NCI-H1694 treated with DMSO at 0.1 percent for 48 hours (cell line): Measurements from ENCODE around the gene RAB4B.
A peak's percentile ranks its signal among the peaks of the same experiment; 100 is the strongest.
"Not testable (repeated sequence)": the region's sequence is repeated elsewhere in the genome, so short reads cannot be mapped to it uniquely, and the experiment has no call there.

Experiments used
- DNase-seq: peaks from one replicate; lab custom pipeline; 2025; lab: John Stamatoyannopoulos, UW

The RAB4B gene, protein sequence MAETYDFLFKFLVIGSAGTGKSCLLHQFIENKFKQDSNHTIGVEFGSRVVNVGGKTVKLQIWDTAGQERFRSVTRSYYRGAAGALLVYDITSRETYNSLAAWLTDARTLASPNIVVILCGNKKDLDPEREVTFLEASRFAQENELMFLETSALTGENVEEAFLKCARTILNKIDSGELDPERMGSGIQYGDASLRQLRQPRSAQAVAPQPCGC

DNA sequence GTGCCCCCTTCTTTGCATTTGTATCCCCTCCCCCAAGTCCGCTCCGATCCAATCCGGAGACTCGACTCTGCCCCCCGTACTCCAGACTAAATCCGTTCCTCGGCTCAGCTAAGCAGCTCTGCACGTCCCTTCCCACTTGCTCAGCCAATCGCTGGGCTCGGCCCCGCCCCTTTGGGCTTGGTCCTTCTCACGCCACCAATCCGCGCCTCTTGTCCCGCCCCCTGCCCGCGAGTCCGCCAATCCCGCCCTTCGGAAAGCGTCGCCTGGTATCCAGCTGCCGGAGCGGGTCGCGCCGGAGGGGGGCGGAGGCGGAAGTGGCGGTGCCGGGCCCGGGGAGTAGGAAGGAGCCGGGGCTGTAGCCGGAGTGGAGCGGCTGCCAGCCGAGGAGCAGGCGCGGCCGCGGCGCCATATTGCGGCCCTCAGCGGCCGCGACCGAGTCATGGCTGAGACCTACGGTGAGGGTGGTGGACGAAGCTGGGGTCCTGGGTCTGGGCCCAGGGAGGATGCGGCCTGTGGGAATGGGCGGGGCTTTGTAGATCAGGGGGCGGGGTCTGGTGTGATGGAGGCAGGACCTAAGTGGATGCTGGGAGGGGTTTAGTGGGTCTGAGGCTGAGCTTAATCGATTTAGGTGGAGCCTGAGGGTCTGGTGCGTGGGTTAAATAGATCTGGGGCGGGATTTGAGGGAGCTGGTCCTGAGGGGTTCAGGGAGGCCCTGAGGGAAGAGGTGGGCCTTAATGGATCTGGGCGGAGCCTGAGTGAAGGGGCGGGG, at the start of gene RAB4B:
Gene RAB4B (plus strand): TSS at position 311 of the 769 bp plus-strand sequence. CDS start 129 bp downstream, at position 440.
- peak; percentile 99 for DNase-seq

- DNase-seq, result not testable (repeated sequence)
Measured at GRCh38 chr19:40730065-40730464, 48.0 kb upstream of the RAB4B start.

GRCh38 chr19:40732304-40732703, 45.7 kb upstream of the RAB4B start:
- not testable (repeated sequence) for DNase-seq

GRCh38 chr19:40733149-40733548, 44.9 kb upstream of the RAB4B start:
- DNase-seq, result no peak

DNA sequence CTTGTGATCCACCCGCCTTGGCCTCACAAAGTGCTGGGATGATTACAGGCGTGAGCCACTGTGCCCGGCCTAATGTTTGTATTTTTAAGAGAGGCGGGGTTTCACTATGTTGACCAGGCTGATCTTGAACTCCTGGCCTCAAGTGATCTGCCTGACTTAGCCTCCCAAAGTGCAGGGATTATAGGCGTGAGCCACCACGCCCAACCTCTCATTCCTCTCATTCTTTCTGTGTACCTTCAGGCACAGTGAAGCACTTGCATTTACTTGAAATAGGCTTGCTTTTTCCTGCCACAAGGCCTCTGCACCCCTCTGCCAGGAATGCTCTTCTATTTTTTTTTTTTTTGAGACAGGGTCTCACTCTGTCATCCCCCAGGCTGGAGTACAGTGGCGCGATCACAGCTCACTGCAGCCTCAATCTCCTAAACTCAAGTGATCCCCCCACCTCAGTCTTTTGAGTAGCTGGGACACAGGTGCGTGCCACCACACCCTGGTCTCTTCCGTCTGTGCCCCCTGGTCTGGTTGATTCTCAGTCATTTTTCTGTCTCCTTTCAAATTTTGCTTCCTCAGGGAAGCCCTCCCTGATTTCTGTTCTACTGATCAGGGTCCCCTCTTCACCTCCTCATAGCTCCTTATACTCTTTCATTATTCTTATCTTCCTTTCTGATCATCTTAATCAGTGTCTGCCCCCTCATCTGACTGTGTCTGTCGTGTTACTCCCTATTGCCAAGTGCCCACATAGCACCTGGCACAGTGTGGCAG, 42.9 kb upstream of the RAB4B start:
- no peak for DNase-seq

- no peak for DNase-seq
Measured at GRCh38 chr19:40736661-40737060, 41.4 kb upstream of the RAB4B start.

DNA sequence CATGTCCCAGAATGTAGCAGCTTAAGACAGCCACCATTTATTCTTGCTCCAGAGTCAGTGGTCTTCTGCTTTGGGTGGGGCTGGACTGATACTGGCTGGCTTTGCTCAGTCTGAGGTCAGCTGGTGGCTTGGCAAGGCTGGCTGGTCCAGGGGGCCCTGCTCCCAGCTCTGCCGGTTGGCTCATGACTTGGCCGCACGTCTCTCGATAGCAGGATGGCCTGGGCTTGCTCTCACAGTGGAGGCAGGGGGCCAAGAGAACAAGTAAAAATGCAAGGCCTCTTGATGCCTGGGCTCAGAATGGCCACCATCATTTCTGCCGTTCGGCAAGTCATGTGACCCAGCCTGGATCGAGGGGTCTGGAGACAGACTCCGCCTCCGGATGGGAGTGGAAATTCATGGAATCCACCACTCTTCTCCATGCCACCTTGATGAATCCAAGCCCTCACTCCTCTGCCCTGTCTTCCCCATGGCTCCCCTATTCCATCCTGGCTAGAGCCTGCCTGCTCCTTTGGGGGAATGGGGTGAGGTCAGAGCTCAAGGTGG, 40.9 kb upstream of the RAB4B start:
- DNase-seq, result no peak

- no peak for DNase-seq
Measured at GRCh38 chr19:40739030-40739839, 38.8 kb upstream of the RAB4B start.

DNA sequence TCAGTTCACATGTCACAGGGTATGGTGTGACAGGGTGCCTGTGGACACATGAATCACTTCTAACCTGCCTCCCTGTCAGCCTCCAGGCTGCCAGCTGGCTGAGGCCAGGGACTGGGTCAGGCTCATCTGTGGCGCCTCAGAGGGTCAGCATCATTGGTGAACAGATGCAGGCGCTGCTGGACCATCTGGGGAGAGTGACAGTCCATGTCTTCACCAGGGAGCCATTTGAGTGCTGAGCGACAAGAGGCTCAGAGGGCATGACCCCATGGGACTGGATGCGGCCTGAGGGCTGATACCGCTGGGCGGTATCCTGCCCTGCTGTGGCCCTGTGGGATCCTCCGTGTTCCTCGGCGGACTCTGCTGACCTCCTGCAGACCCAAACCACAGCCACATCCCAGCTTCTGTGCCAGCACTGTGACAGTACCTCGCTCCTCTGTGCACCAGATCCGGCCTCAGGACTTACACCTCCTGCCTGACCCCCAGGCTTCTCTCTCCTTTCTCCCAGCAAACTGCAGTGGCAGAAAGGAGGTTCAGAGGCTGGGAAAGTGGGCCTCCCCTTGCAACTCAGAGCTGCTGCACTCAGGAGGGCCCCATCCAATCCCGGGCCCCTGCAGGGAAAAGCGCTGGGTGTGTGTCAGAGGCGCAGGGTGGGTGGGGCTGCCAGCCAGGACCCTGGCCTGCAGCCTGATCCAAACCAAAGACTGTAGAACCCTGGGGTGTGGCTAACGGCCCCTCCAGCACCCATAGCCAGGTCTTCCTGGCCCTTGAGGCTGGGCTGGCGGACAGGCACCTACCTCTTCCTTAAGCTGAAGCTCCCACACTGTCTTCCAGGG, 38.0 kb upstream of the RAB4B start:
- no peak for DNase-seq

GRCh38 chr19:40740747-40741146, 37.3 kb upstream of the RAB4B start:
- DNase-seq, result no peak

- no peak for DNase-seq
Measured at GRCh38 chr19:40741527-40742390, 36.3 kb upstream of the RAB4B start.

- no peak for DNase-seq
Measured at GRCh38 chr19:40742477-40742876, 35.6 kb upstream of the RAB4B start.

GRCh38 chr19:40742886-40743285, 35.2 kb upstream of the RAB4B start:
- DNase-seq, result no peak

DNA sequence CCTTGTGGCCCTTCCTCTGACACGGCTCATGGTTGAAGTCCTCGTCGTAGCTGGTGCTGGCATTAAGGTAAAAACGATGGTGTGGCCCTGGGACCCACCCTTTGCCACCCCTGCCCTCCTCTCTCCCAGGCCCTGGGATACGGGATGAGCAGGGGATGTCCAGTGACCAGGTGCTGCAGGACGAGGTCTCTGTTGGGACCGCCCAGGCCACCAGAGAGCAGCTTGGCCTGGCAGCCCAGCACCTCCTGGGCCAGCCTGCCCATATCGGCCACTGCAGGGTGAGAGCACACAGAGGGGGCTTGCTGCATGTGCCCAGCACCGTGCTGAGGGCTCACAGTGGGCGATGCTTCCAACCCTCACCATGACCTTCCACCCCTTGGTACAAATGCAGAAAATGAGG, 34.1 kb upstream of the RAB4B start:
- DNase-seq, result no peak

DNA sequence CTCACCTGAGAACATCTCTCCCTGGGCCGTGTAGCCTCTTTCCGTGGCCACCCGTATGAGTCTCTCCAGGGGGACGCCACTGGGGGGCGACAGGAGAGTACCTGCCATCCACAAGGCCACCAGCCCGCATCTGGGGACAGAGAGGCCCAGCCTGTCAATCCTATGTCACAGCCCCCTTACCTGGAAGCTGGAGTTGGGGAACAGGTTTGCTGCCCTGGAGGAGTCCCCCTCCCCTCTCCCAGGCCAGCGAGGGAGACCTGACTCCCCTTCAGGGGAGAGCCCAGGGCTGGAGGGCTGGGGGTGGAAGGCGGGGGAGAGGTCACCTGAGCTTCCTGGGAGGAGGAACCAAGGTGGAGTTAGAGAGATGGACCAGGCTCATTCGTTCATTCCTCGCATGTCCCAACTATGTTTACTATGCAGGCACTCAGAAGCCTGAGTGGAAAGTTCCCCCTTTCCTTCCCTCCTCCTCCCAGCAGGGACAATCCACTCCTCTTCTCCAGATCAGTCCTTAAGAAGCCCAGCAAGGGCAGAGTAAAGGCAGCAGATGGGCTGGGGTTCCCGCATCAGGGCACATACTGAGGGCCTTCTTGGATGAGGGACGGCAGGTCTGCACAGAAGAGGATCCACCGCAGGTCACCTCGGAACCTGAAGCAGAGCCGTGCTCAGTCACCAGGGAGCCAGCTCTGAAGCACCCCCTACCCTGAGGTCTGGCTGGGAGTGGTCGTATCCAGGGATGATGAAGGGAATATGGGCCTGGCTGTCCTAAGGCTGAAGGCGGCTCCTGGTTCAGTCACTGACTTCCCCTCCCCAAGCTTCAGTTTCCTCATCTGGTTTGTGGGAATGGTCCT, 33.3 kb upstream of the RAB4B start:
- DNase-seq, result no peak

DNA sequence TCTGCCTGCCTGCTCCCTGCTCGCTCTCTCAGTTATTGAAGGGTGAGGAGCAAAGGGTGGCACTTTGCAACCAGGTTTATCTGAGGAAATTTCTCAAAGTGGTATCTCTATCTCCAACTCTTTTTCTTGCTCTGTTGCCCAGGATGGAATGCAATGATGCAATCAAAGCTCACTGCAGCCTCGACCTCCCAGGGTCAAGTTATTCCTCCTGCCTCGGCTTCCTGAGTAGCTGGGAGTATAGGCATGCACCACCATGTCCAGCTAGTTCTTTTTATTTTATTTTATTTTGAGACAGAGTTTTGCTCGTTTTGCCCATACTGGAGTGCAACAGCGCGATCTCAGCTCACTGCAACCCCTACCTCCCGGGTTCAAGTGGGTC, 32.7 kb upstream of the RAB4B start:
- DNase-seq, result no peak

DNA sequence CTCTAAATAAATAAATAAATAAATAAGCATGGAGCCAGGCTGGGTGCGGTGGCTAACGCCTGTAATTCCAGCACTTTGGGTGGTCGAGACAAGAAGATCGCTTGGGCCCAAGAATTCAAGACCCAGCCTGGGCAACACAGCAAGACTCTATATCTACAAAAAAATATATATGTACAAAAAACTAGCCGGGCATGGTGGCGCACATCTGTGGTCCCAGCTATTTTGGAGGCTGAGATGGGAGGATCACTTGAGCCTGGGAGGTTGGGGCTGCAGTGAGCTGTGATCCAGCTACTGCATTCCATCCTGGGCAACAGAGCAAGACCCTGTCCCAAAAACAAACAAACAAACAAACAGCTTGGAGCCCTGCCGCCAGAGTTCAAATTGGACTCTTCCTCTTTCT, 30.5 kb upstream of the RAB4B start:
- DNase-seq, result no peak

DNA sequence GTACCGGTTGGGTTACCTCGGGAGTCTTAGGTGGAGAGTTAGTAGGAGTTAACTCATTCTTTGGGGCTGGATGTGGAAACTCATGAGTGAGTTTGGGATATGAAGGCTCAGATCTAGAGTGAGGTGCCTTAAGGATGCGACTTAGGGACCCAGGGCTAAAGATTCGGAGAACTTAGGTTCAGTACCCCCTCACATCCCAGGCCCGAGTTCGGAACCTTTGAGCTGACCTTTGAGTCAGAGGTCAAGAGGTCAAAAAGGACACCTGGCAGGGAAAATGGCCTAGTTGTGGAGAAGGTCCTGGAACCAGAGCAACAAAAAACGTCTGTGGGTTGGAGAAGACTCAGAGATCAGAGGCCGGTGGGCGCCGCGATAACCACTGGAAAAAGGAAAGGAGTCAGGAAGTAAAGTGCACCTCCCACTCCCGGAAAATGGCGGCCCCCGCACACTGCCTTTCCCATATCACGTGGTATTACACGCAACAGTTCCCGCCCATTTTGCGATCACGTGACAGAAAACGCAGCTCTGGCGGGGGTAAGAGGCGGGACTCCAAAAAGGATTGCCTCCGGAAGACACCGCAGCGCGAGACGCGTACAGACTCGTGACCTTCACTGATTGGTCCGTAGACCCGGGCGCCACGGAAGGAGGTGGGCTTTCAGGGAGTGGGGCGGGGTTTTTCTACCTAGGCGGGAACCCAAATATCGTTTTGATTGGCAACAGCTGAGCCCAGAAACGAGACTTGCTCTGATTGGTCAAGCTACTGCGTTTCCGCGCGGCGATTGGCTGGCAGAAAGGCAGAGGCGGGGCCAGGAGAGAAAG, 27.8 kb upstream of the RAB4B start, which contains the start of gene ACTMAP:
Gene ACTMAP (minus strand): TSS at position 420 of the 816 bp plus-strand sequence. CDS start 674 bp downstream, outside the sequence.
- peak; percentile 99 for DNase-seq
